ENCODE data around the gene LBX2.

LBX2 gene

DNA sequence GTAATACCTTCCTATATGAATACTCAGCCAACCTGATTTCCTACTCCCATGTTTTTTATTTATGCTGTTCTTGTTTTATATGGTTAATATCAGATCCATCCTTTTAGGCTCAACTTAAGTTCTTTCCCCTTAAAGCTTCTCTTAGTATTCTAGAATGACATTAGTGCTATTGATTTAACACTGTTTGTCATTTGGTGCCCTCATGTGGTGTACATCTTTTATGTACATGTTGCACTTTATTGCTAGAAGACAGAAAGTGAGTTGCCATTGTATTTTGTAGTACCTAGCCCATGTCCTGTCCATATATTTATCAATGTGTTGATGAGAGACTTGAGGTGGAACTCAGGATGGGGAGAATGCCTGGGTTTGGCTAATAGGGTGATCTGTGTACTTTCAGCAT, 32.8 kb upstream of the LBX2 start:
- peaks cover 25% of the 10 kb centered on the region for H3K4me1 Mint-ChIP-seq
- peaks cover 15% of the 10 kb centered on the region for H3K36me3 Mint-ChIP-seq (ENCODE audit: low read depth)
- H3K27ac Mint-ChIP-seq, result peak overlapping the region in 2 of 3 experiments; percentile 3 to 6
- H3K4me3 Mint-ChIP-seq, result peak overlapping the region; percentile 67 to 99 (median 80)
- TF ChIP-seq, protein P1, sequence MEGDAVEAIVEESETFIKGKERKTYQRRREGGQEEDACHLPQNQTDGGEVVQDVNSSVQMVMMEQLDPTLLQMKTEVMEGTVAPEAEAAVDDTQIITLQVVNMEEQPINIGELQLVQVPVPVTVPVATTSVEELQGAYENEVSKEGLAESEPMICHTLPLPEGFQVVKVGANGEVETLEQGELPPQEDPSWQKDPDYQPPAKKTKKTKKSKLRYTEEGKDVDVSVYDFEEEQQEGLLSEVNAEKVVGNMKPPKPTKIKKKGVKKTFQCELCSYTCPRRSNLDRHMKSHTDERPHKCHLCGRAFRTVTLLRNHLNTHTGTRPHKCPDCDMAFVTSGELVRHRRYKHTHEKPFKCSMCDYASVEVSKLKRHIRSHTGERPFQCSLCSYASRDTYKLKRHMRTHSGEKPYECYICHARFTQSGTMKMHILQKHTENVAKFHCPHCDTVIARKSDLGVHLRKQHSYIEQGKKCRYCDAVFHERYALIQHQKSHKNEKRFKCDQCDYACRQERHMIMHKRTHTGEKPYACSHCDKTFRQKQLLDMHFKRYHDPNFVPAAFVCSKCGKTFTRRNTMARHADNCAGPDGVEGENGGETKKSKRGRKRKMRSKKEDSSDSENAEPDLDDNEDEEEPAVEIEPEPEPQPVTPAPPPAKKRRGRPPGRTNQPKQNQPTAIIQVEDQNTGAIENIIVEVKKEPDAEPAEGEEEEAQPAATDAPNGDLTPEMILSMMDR (IDR thresholded peaks at IDR 0.05; ENCODE audit: unreplicated experiment in 3 of 3), result peak; percentile 15 to 28 (median 23)
- H3K9me3 Mint-ChIP-seq, result no peaks in the 10 kb centered on the region
- H3K27me3 Mint-ChIP-seq (ENCODE audit: low read depth), result no peaks in the 10 kb centered on the region

DNA sequence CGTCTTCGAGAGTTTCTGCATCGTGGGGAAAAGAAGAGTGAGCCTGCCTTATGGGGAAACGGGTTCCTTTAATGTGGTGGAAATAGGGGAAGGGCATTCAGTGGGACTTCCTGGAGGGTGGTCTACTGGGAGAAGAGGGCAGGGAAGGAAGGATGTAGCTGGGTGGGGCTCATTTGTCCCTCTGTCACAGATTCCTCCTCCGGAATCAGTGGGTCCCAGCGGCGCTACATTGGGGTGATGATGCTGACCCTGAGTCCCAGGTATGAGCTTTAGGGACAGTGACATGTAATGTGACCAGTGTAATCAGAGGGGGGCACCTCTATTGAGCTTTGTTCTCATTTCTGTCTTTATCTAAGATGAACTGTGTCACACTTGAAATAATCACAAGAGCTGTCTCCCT, 32.3 kb upstream of the LBX2 start:
- TF ChIP-seq, protein P1 (IDR thresholded peaks at IDR 0.05; ENCODE audit: unreplicated experiment in 3 of 3), result no peak
- no peaks in the 10 kb centered on the region for H3K27me3 Mint-ChIP-seq (ENCODE audit: low read depth)
- peak overlapping the region in 1 of 3 experiments; percentile 6 for H3K27ac Mint-ChIP-seq
- H3K9me3 Mint-ChIP-seq, result no peaks in the 10 kb centered on the region
- H3K4me1 Mint-ChIP-seq, result peaks cover 25% of the 10 kb centered on the region
- peaks cover 21% of the 10 kb centered on the region for H3K36me3 Mint-ChIP-seq (ENCODE audit: low read depth)
- peak overlapping the region; percentile 67 to 99 (median 97) for H3K4me3 Mint-ChIP-seq

DNA sequence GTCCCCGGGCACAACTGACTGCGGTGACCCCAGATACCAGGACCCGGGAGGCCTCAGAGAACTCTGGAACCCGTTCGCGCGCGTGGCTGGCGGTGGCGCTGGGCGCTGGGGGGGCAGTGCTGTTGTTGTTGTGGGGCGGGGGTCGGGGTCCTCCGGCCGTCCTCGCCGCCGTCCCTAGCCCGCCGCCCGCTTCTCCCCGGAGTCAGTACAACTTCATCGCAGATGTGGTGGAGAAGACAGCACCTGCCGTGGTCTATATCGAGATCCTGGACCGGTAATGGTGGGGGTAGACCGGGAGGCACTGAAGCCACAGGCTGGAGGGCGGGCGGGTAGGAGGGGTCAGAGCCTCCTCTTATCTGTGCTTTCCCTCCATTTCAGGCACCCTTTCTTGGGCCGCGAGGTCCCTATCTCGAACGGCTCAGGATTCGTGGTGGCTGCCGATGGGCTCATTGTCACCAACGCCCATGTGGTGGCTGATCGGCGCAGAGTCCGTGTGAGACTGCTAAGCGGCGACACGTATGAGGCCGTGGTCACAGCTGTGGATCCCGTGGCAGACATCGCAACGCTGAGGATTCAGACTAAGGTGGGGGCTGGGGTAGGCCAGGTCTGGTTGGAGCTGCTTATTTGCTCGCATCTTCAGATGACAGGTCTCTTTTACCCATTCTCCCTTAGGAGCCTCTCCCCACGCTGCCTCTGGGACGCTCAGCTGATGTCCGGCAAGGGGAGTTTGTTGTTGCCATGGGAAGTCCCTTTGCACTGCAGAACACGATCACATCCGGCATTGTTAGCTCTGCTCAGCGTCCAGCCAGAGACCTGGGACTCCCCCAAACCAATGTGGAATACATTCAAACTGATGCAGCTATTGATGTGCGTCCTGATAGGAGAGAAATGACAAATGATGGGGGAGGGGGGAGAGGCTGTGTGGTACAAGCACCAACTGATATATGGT, 31.1 kb upstream of the LBX2 start:
- H3K9me3 Mint-ChIP-seq, result no peaks in the 10 kb centered on the region
- H3K27me3 Mint-ChIP-seq (ENCODE audit: low read depth), result no peaks in the 10 kb centered on the region
- H3K4me1 Mint-ChIP-seq, result peaks cover 25% of the 10 kb centered on the region

DNA sequence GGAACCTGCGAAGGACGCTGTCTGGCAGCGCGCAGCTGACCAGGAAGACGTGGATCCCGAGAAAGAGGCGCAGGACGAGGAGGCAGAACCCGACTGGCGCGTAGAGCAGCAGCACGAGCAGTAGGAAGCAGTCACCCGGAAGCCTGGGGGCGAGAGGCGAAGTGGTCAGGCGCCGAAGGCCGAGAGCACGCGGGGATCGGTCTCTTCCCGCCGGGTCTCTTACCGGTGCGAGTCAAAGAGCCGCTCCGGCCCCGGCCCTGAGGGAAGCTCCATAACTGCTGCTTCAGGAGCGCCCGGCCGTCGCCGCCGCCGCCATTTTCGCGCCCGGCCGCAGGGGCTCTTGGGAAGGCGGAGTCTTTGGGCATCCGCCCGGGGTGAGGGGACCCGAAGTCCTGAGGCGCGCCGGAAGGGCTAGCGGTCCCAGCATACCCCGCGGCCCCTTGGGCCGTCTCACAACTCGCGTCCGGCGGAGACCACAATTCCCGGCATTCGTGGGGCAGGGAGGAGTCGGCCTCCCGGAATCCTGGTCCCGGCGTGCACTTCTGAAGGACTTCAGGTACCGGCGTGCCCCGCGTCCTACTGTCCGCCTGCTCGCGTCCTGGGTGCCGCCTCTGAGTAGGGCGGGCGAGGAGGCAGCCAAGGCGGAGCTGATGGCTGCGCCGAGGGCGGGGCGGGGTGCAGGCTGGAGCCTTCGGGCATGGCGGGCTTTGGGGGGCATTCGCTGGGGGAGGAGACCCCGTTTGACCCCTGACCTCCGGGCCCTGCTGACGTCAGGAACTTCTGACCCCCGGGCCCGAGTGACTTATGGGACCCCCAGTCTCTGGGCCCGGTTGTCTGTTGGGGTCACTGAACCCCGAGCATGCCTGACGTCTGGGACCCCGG, 30.2 kb upstream of the LBX2 start, which contains the start of the genes AUP1 and HTRA2:
TSS of gene AUP1 (minus strand) at position 350 of the 882 bp plus-strand sequence. CDS start at position 273, 77 bp downstream.
TSS of gene HTRA2 (plus strand) at position 577 of the 882 bp plus-strand sequence. CDS start at position 651, 74 bp downstream.
- Mint-ChIP-seq H3K4me1 (peaks cover 25% of the 10 kb centered on the region), H3K27me3 (ENCODE audit: low read depth) (no peaks in the 10 kb centered on the region), H3K27ac (peak within 1 kb of the TSS; percentile 82 to 96 (median 88)), H3K4me3 (peak within 1 kb of the TSS; percentile 97 to 99 (median 99)), H3K36me3 (ENCODE audit: low read depth) (peaks cover 31% of the 10 kb centered on the region), H3K9me3 (no peaks in the 10 kb centered on the region)
- TF ChIP-seq, protein P1 (IDR thresholded peaks at IDR 0.05; ENCODE audit: unreplicated experiment in 3 of 3), result no peak

More for the DNA sequence above, 31.1 kb upstream of the LBX2 start:
- TF ChIP-seq, protein P1 (IDR thresholded peaks at IDR 0.05; ENCODE audit: unreplicated experiment in 3 of 3), result no peak
- Mint-ChIP-seq H3K36me3 (ENCODE audit: low read depth) (peaks cover 31% of the 10 kb centered on the region), H3K4me3 (peak overlapping the region; percentile 97 to 99 (median 99)), H3K27ac (peak overlapping the region in 2 of 3 experiments; percentile 52 to 57)

DNA sequence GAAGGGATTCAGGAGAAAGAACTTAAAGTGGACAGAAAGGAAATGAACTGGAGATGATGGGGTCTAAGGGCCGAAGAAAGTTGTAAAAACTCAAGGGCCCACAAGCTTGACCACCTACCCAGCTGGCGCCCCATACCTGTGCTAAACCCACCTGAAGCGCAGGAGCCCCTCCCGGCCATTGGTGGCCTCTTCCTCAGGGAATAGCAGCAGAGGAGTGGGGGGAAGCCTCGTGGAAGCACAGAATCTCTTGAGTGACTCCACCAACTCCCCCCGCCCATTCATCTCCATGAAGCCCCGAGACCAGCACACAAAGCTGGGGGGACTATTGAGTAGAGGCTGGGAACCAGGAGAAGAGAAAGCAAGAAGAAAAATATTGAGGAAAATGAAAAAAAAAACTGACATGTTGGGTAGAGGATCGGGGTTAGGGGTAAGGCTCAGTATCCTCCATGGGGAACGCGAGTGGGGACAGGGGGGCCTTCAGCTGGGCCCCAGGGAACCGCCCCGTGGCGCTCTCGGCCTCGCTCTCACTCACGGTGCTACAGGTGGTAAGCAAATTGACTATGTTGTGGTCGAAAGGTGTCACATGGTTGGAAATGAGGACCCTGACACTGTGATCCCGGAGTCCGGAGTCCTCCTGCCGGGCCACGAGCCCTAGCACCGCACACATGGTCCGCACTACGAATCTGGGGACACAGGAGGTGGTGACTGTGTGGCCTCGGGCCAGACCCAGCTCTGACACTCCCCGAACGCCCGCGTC, 29.4 kb upstream of the LBX2 start:
- peak overlapping the region; percentile 82 to 96 (median 88) for H3K27ac Mint-ChIP-seq
- no peaks in the 10 kb centered on the region for H3K9me3 Mint-ChIP-seq
- H3K27me3 Mint-ChIP-seq (ENCODE audit: low read depth), result no peaks in the 10 kb centered on the region
- TF ChIP-seq, protein P1 (IDR thresholded peaks at IDR 0.05; ENCODE audit: unreplicated experiment in 3 of 3), result no peak
- peaks cover 31% of the 10 kb centered on the region for H3K36me3 Mint-ChIP-seq (ENCODE audit: low read depth)
- H3K4me3 Mint-ChIP-seq, result peak overlapping the region; percentile 97 to 99 (median 99)
- H3K4me1 Mint-ChIP-seq, result peaks cover 25% of the 10 kb centered on the region

Data from nephron (organoid).